Measurements from ENCODE around the gene MYG1. TPM values are rescaled to one million over a fixed set of nuclear protein-coding genes. Genes with fewer than 3 reads are reported as not detected.

Gene MYG1
- total and polyA plus RNA-seq, 2 of the 13 experiments (the other 11 are each of a cell fraction or from before 2014, with no cell fraction given), result 38.6 to 58.0 TPM

- no peak for TF ChIP-seq HNRNPK (IDR thresholded peaks at IDR 0.05; ENCODE audit: low read depth, low read length, poor library complexity, severe bottlenecking)
- no peak for TF ChIP-seq ZKSCAN8 (CRISPR knock-in tag; IDR thresholded peaks at IDR 0.05; ENCODE audit: borderline replicate concordance)
- no peak for TF ChIP-seq KMT2A (CRISPR knock-in tag; IDR thresholded peaks at IDR 0.05)
- no peak for TF ChIP-seq MYNN (CRISPR knock-in tag; IDR thresholded peaks at IDR 0.05; ENCODE audit: low read depth)
- no peak for TF ChIP-seq GPBP1L1 (CRISPR knock-in tag; IDR thresholded peaks at IDR 0.05)
- TF ChIP-seq ZNF674 (CRISPR knock-in tag; IDR thresholded peaks at IDR 0.05; ENCODE audit: low read depth), result no peak
- 0 out of 2 replicates have a peak, but pooled peaks have one; percentile 45 for TF ChIP-seq KLF13 (CRISPR knock-in tag; IDR thresholded peaks at IDR 0.05)
- peak; percentile 3; the same call in 1 of the 2 replicates for TF ChIP-seq FOSL2 (CRISPR knock-in tag; IDR thresholded peaks at IDR 0.05)
- no peak for TF ChIP-seq ZMAT3 (CRISPR knock-in tag; conservative IDR thresholded peaks at IDR 0.05)
- peak; percentile 2; the same call in 1 of the 2 replicates for TF ChIP-seq MED1 (CRISPR knock-in tag; IDR thresholded peaks at IDR 0.05)
- no peak for TF ChIP-seq RXRB (CRISPR knock-in tag; IDR thresholded peaks at IDR 0.05; ENCODE audit: borderline replicate concordance)
- no peak for TF ChIP-seq ZFP1 (CRISPR knock-in tag; IDR thresholded peaks at IDR 0.05)
- TF ChIP-seq ZNF124 (CRISPR knock-in tag; IDR thresholded peaks at IDR 0.05), result no peak
- TF ChIP-seq ZNF367 (CRISPR knock-in tag; IDR thresholded peaks at IDR 0.05; ENCODE audit: borderline replicate concordance), result no peak
- 0 out of 2 replicates have a peak, but pooled peaks have one; percentile 10 for TF ChIP-seq HOXA9 (CRISPR knock-in tag; IDR thresholded peaks at IDR 0.05; ENCODE audit: borderline replicate concordance)
- TF ChIP-seq TBX3 (IDR thresholded peaks at IDR 0.05; ENCODE audit: borderline replicate concordance), result no peak
- TF ChIP-seq NFAT5 (CRISPR knock-in tag; IDR thresholded peaks at IDR 0.05), result no peak
- no peak for TF ChIP-seq ZNF230 (CRISPR knock-in tag; IDR thresholded peaks at IDR 0.05)
- TF ChIP-seq NFIB (CRISPR knock-in tag; IDR thresholded peaks at IDR 0.05; ENCODE audit: borderline replicate concordance), result no peak
- TF ChIP-seq, protein P1, sequence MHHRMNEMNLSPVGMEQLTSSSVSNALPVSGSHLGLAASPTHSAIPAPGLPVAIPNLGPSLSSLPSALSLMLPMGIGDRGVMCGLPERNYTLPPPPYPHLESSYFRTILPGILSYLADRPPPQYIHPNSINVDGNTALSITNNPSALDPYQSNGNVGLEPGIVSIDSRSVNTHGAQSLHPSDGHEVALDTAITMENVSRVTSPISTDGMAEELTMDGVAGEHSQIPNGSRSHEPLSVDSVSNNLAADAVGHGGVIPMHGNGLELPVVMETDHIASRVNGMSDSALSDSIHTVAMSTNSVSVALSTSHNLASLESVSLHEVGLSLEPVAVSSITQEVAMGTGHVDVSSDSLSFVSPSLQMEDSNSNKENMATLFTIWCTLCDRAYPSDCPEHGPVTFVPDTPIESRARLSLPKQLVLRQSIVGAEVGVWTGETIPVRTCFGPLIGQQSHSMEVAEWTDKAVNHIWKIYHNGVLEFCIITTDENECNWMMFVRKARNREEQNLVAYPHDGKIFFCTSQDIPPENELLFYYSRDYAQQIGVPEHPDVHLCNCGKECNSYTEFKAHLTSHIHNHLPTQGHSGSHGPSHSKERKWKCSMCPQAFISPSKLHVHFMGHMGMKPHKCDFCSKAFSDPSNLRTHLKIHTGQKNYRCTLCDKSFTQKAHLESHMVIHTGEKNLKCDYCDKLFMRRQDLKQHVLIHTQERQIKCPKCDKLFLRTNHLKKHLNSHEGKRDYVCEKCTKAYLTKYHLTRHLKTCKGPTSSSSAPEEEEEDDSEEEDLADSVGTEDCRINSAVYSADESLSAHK (CRISPR knock-in tag; IDR thresholded peaks at IDR 0.05; ENCODE audit: borderline replicate concordance), result no peak
- no peak for TF ChIP-seq MZF1 (CRISPR knock-in tag; IDR thresholded peaks at IDR 0.05; ENCODE audit: borderline replicate concordance)
- TF ChIP-seq GABPA (IDR thresholded peaks at IDR 0.05; ENCODE audit: low read depth, low read length), result no peak
- TF ChIP-seq GABPA (CRISPR knock-in tag; IDR thresholded peaks at IDR 0.05; ENCODE audit: low read depth), result no peak
- no peak for TF ChIP-seq ISX (CRISPR knock-in tag; conservative IDR thresholded peaks at IDR 0.05)
Observed at GRCh38 chr12:53252349-53252916, 47.1 kb upstream of the MYG1 start (continued).

Measured in HepG2 (cell line).